ENCODE measurements around the gene NFIB. TPM values are rescaled to one million over a fixed set of nuclear protein-coding genes. Genes with fewer than 3 reads are reported as not detected.

NFIB gene
- total and polyA plus RNA-seq, 8 donors, result 88.8 to 144 (median 127) TPM

GRCh38 chr9:14097215-14097614, 216.7 kb downstream of the NFIB start:
- H3K9me3 ChIP-seq, result no peaks in the 10 kb centered on the region
- TF ChIP-seq, protein P1, sequence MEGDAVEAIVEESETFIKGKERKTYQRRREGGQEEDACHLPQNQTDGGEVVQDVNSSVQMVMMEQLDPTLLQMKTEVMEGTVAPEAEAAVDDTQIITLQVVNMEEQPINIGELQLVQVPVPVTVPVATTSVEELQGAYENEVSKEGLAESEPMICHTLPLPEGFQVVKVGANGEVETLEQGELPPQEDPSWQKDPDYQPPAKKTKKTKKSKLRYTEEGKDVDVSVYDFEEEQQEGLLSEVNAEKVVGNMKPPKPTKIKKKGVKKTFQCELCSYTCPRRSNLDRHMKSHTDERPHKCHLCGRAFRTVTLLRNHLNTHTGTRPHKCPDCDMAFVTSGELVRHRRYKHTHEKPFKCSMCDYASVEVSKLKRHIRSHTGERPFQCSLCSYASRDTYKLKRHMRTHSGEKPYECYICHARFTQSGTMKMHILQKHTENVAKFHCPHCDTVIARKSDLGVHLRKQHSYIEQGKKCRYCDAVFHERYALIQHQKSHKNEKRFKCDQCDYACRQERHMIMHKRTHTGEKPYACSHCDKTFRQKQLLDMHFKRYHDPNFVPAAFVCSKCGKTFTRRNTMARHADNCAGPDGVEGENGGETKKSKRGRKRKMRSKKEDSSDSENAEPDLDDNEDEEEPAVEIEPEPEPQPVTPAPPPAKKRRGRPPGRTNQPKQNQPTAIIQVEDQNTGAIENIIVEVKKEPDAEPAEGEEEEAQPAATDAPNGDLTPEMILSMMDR (IDR thresholded peaks at IDR 0.05), result no peak
- no peaks in the 10 kb centered on the region for H3K27me3 ChIP-seq
- H3K4me3 ChIP-seq, result no peak overlapping the region
- intact Hi-C loops (cut with DNase I), result no loop called here
- H3K36me3 ChIP-seq, result no peaks in the 10 kb centered on the region
- DNase-seq (peak in 2 of 4 donors; percentile 72 to 84), ATAC-seq (peak; percentile 73)
- H3K27ac ChIP-seq, result peak overlapping the region; percentile 67 to 76
- peaks cover 5 to 19% of the 10 kb centered on the region in 2 donors for H3K4me1 ChIP-seq

DNA sequence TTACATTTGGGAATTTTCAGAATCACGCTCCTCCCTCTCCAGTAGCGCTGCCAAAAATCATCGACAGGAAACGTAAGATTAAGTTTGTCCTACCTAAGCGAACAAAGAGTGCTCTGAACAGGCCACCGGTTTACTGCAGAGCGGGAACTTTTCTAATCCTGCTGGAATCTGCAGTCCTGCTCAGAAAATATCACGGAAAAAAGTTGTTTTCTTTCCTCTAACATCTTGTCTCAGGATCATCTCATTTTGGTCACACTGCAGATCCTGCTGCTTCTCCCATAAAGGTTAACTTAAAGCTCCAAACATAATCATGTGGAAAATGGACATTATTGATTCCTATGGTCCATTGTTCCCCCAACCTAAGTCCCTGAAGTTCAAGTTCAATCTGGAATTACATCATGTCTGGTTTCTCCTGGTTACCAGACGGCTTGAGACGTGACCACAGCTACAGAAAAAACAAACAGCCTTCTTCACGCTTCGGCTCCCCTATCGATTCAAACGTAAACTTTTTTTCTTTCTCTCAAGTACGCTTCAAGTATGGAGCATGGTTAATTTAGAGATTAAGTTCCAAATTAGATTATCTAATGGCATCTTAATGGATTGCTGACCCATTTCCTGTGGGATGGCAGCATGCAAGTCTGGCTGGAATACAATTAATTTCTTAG, 217.6 kb downstream of the NFIB start:
- Histone ChIP-seq H3K36me3 (no peaks in the 10 kb centered on the region), H3K4me1 (peaks cover 5 to 19% of the 10 kb centered on the region in 2 donors), H3K27ac (peak overlapping the region; percentile 67 to 76), H3K27me3 (no peaks in the 10 kb centered on the region), H3K9me3 (no peaks in the 10 kb centered on the region), H3K4me3 (no peak overlapping the region)
- TF ChIP-seq, protein P1 (IDR thresholded peaks at IDR 0.05), result no peak
- intact Hi-C loops (cut with DNase I), result no loop called here
- peak; percentile 74 for ATAC-seq
- DNase-seq, result peak in 2 of 4 donors; percentile 80 to 87

GRCh38 chr9:14095277-14095676, 218.7 kb downstream of the NFIB start:
- Histone ChIP-seq H3K4me3 (no peak overlapping the region), H3K27me3 (no peaks in the 10 kb centered on the region), H3K27ac (peak overlapping the region in 1 of 2 donors; percentile 76), H3K9me3 (no peaks in the 10 kb centered on the region), H3K36me3 (no peaks in the 10 kb centered on the region), H3K4me1 (peaks cover 5 to 19% of the 10 kb centered on the region in 2 donors)
- TF ChIP-seq, protein P1 (IDR thresholded peaks at IDR 0.05), result no peak
- DNase-seq, result no peak
- intact Hi-C loops (cut with DNase I), result no loop called here
- ATAC-seq, result no peak

DNA sequence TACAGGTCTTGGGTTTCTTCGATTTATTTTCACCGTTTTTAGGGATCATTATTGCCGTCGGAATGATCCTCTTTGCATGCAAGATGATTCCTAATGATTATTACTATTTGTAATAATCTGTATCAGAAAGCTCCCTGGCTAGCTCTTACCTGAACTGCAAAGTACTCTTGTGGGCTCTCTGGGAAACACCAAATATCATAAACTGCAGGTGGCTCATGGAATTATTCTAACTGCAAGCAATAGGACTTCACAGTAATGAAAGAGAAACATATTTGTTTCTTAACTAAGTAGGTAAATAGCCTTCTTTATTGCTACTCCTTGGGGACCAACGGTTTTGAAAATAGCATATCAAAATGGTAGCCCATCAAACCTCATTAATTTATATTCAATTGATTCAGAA, 219.4 kb downstream of the NFIB start:
- no peak for ATAC-seq
- TF ChIP-seq, protein P1 (IDR thresholded peaks at IDR 0.05), result no peak
- Histone ChIP-seq H3K27ac (no peak overlapping the region), H3K9me3 (no peaks in the 10 kb centered on the region), H3K36me3 (no peaks in the 10 kb centered on the region), H3K4me1 (peaks cover 5 to 19% of the 10 kb centered on the region in 2 donors), H3K27me3 (no peaks in the 10 kb centered on the region), H3K4me3 (no peak overlapping the region)
- DNase-seq, result no peak
- intact Hi-C loops (cut with DNase I), result no loop called here

- Histone ChIP-seq H3K9me3 (no peaks in the 10 kb centered on the region), H3K27ac (no peak overlapping the region), H3K36me3 (no peaks in the 10 kb centered on the region), H3K4me1 (peaks cover 3 to 5% of the 10 kb centered on the region in 2 donors), H3K27me3 (no peaks in the 10 kb centered on the region), H3K4me3 (no peak overlapping the region)
- TF ChIP-seq, protein P1 (IDR thresholded peaks at IDR 0.05), result no peak
- DNase-seq (no peak), ATAC-seq (no peak)
- intact Hi-C loops (cut with DNase I), result no loop called here
These were observed 221.6 kb downstream of the NFIB start for GRCh38 chr9:14092344-14092743.
